HG02642 (cell line): ENCODE measurements around the gene SLC36A3.
"Not testable (repeated sequence)": the region's sequence is repeated elsewhere in the genome, so short reads cannot be mapped to it uniquely, and the experiment has no call there.

Source experiments
- ATAC-seq: cut with Tn5 transposase; IDR thresholded peaks from one replicate; pipeline ENCODE4 v1.9.1; 2021; ENCODE audit warnings: mild to moderate bottlenecking; ENCODE audit not compliant: unreplicated experiment, poor library complexity

The SLC36A3 gene

DNA sequence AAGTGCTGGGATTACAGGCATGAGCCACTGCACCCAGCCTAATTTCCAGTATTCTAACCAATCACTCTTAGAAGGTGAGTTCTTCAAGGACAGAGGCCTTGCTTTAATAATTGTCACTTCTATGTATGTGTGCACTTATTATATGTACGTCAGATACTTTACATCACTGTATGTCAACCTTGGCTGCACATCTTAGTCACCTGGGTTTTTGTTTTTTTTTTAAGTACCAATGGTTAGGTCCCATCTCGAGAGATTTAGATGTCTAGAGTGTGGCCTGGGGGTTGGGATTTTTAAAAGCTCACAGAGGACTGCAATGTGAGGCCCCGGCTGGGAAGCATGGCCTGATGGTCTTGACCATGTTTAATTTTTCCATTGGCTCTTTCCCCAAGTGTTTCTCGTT, 60.4 kb downstream of the SLC36A3 start:
- ATAC-seq, result no peak

DNA sequence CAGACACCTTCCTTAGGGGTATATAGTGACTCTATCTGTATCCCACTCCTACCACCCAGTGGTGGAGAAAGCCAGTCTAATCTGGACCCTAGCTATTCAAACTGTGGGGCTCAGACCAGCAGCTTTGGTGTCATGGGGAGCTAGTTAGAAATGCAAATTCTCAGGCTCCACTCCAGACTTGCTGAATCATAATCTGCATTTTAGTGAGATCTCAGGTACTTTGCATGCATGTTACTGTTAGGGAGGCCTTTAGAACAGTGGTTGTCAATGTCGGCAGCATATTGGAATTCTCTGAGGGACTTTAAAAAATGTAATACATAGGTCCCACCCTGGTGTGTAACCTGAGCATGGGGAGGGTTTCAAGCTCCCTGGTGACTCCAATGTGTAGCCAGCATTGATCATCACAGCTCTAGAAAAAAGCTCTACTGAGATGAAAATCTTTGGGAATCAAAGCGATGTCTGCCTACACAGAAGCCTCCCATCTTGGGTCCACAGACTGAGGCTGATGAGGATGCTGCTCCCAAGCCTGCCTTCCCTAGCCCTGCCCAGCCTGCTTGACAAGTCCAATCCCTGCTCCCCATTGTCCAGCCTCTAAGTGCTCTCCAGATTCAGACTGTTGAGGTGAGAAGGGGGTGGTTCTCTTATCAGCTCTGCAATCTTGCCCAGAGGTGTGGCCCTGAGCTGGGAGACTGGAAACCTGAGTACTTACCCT, 62.5 kb downstream of the SLC36A3 start:
- ATAC-seq, result peak; percentile 44

DNA sequence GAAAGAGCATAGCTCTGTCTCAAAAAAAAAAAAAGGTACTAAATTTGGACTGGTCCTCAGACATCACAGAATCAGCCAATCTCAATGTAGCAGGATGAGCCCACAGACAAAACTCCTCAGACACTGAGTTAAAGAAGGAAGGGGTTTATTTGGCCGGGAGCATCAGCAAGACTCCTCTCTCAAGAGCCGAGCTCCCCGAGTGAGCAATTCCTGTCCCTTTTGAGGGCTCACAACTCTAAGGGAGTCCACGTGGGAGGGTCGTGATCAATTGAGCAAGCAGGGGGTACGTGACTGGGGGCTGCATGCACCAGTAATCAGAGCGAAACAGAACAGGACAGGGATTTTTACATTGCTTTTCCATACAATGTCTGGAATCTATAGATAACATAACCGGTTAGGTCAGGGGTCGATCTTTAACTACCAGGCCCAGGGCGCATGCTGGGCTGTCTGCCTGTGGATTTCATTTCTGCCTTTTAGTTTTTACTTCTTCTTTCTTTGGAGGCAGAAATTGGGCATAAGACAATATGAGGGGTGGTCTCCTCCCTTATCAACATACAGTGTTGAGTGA, 63.2 kb downstream of the SLC36A3 start:
- ATAC-seq, result not testable (repeated sequence)

DNA sequence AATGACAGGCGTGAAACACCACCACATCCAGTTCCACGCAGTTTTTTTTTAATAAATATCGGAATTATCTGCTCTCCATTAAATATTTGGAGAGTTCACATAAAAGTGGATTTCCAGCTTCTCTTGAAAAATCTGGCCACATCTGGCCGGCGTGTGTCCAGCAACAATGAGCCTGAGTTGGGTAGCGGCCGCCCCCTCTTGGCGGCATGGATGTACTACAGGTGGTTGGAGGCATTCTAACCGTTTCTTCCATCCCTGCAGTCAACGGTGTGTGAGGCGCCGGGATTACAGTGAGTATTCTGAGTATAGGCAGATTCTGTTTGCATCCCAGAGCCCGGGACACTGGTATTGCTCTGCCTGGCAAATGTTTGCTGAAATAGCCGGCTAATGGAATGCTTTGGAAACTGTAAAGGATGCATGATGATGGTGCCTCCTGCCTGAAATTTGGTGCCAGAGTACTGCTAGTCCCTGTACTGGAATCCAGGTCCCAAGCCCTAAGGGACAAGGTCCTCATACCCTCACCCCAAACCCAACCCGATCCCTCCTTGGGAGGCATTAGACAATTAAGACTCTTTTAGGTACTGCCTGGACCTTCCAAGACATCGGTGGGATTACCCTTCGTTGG, 64.2 kb downstream of the SLC36A3 start:
- no peak for ATAC-seq

DNA sequence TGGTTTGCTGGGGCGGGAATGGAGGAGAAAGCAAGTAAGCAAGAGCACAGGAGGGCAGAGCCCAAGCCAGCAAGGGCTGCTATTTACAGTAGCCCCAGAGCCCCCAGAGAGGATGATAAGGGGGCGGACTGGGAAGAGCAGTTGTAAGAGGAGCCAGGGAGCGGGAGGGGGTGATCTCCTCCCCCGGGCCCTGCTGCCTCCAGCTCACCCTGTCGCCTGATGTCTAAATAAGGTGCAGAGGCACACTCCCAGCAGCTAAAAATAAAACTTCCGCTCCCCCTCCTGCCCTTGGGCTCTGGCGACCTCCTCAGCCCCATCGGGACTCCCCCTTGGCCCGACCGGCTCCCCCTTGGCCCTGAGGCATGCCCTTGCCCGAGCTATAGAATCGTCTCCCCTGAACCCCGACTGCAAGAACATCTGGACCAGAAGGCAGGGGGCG, 65.2 kb downstream of the SLC36A3 start:
- peak; percentile 33 for ATAC-seq

DNA sequence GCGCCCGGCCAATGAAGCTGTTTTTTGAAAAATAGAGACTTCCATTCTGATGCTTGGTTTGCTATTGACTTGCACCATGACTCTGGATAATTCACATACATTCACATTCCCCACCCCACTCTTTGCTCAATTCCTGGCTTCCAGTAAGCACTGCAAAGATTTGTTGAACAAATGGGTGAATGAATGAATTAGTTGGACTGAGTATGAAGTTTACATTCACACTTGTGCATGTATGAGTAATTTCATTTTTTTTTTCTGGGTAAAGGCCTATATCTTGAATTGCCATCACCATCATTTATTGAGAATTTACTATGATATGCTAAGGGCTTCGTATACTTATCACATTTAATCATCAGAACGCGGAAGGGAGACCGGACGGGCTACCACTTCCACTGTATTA, 65.9 kb downstream of the SLC36A3 start:
- ATAC-seq, result no peak

DNA sequence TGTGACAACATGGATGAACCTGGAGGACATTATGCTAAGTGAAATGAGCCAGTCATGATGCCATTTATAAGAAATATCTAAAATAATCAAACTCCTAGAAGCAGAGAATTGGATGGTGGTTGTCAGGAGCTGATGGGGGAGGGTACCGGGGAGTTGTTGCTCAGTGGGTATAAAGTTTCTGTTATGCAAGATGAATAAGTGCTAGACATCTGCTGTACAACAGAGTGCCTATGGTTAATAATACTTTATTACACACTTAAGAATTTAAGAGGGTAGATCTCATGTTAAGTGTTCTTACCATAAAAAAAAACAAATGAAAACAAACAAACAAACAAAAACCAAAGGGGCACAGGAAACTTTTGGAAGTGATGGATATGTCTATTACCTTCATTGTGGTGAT, 66.7 kb downstream of the SLC36A3 start:
- ATAC-seq, result no peak

DNA sequence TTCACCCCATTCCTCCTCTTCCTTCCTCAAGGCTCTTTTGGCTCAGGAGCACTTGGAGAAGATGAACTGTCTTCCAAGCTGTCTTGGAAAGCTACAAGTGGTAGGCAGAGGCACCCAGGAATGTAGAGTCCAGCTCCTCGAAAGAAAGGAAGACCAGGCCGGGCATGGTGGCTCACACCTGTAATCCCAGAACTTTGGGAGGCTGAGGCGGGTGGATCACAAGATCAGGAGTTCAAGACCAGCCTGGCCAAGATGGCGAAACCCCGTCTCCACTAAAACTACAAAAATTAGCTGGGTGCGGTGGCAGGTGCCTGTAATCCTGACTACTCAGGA, 68.4 kb downstream of the SLC36A3 start:
- not testable (repeated sequence) for ATAC-seq

DNA sequence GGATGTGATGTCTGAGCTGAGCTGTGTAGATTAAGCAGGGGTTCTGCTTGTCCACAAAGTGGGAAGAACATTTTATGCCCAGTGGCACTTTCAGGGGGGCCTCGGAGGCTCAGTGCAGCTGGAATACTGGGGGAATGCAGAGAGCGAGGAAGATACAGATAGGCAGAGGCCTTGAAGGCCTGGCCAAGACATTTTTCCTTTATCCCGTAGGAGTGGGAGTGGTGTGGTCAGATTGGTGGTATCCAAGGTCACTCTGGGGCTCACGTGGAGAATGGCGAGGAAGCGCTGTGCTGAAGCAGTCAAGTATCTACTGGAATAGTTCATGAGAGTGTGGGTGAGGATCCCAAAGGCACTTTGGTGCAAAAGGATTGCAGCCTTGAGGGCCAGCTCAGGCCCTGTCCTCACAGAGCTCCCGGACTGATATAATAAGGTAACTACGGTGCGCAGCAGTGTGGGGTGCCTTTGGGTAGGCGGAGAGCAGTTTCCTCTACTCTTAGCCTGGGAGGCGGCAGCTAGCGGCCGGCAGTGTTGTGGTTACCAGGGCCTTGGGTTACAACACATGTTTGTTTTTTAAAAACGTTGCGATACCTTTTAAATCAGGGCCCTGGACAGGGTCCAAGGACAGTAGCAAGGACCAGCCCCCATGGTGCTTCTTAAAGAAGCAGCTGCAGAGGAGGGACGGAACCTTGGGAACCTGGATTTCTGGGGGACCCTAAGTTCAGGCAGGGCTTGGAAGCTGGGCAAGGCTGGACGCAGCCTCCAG, 68.9 kb downstream of the SLC36A3 start:
- ATAC-seq, result peak; percentile 74

DNA sequence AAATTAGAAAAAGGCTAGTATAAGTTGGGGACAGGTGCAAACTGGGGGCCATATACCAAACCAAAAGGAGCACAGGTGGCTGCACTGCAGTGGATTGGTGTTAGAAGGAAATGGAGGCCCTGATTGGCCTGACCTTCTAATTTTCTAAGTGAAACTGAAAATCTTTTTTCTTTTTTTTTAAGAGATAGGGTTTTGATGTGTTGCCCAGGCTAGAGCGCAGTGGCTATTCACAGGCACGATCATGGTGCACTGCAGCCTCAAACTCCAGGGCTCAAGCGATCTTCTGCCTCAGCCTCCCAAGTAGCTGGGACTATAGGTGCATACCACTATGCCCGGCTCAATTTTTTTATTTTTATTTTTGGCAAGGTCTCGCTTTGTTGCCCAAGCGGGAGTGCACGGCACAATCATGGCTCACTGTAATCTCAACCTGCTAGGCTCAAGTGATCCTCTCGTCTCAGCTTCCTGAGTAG, 69.9 kb downstream of the SLC36A3 start:
- ATAC-seq, result peak; percentile 69

DNA sequence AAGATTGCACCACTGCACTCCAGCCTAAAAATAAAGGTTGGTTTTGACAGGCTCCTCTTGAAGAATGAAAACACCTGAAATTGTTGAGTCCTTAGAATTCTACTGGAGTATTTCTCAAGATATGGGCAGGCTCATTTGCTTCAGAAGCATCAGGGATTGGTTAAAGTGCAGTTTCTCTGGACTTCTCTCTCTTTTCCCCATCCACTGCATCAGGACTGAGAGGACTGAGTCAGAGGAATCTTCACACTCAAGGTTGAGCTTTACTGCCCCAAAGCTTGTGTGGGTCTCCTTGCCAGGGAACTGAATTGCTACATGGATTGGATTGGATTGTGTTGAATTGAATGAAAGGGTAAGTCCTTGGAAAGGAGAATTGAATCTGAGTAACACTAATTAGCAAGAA, 72.2 kb downstream of the SLC36A3 start:
- ATAC-seq, result no peak

DNA sequence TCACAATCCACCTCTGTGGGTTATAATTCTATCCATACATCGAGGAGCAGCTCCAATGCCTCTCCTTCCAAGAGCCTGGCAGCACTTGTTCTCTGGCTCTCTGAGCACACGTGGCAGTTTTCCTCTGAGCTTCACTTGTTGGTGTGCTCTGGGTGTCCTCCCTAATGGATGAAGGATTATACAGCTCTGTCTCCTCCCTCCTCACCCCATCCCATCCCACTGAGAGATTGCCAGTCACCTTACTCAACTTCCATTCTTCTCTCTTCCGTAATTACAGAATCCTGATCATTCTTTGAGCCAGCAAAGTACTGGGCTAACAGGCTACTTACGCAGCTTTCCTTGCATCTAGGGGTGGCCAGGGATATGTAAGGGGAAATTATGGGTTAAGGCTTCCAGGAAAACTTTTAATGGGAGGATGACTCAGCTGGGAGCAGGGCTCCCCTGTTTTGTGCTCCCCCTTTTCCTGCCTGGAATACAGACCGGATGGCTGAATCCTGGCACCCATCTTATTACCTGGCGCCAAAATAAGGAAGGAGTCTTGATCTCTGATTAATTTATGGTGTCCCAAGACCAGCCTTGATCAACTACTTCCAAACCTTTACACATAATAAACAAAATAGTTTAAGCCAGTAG, 73.4 kb downstream of the SLC36A3 start:
- no peak for ATAC-seq

DNA sequence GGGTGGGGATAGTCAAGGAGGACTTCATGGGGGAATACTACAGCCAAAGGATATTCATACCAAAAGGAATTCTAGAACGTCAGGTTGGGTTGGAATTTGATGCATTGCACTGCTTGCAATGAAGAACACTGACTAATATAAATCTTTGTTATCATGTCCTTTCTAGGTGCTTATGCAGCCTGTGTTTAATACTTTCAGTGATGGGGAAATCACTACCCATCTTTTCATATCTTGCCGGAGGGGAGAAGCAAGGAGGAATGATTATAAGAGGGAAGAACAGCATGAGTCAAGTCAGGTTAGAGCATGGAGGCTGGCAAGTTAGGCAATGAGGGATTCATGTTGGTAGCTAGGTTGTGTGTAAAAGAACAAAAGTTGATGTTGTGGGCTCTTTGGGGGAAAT, 74.6 kb downstream of the SLC36A3 start:
- no peak for ATAC-seq

DNA sequence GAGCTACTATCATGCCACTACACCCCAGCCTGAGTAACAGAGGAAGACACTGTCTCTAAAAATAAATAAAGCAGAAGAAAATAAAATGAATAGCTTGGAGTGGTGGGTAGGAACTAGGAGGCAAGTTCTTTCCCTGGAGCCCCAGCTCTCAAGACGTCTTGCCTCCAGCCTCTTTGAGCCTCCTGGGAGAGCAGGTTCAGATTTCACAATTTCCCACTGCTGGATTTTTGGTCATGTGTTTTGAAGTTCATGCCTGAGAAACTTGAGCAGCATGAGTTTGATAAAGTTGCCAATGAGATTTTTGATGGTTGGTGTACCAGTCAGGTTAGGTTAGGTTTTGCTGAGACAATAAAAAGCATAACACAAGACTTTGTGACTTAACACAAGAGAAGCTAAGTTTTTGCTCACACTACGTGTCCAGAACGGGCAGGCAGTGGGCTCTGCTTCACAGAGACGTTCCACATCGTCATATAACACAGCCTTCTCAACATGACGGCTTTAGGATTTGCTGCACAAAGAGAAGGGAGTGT, 75.6 kb downstream of the SLC36A3 start:
- ATAC-seq, result no peak
